HK-2 (cell line): Measurements from ENCODE around the gene KNOP1.

Source experiments
- DNase-seq: peaks from one replicate; pipeline ENCODE4 v3.0.0-alpha.2; 2018; ENCODE audit not compliant: unreplicated experiment

The KNOP1 gene

DNA sequence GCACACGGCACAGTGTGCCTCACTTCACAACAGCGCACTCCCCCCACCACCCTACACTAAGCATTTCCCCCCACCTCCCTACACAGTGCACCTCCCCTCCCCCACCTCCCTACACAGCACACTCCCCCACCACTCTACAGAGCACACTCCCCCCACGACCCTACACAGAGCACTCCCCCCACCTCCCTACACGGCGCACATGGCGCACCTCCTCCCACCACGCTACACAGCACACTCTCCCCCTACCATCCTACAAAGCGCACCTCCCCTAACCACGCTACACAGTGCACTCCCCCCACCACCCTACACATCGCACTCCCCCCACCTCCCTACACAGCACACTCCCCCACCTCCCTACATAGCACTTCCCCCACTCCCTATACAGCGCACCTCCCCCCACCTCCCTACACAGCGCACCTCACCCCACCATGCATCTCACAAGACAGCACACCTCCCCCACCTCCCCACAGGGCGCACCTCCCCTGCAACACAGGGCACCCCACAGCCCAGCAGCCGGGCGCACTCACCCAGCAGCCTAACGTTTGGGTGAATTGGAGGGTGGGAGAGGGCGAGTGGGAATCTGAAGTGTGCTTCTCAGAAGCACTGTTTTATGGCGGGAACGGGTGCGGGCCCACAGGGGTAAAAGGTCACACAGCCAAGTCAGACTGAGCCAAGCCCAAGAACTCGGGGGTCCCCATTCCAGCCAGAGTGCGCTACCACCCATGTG, 10.3 kb downstream of the KNOP1 start:
- DNase-seq: no peak

- DNase-seq: no peak
These were observed 11.2 kb downstream of the KNOP1 start for GRCh38 chr16:19706846-19707245.

GRCh38 chr16:19705843-19706242, 12.2 kb downstream of the KNOP1 start:
- no peak for DNase-seq

DNA sequence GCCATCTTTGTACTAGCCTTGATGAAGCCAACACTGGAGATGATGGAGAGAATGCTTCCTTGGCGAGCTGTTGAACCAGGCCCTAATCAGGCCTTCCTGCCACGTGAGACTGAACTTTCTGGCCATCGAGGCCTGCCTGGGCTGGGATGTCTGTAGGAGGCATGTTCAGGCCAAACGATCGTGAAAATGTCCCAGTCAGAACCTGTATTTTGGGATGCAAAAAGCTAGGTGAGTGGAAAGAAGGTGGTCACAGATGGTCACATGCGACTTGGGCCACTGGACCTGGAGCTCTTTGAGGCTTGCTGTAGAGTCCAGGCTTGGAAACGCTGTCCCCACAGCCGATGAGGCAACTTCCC, 12.9 kb downstream of the KNOP1 start:
- DNase-seq: no peak

GRCh38 chr16:19704321-19705145, 13.5 kb downstream of the KNOP1 start:
- DNase-seq: no peak

DNA sequence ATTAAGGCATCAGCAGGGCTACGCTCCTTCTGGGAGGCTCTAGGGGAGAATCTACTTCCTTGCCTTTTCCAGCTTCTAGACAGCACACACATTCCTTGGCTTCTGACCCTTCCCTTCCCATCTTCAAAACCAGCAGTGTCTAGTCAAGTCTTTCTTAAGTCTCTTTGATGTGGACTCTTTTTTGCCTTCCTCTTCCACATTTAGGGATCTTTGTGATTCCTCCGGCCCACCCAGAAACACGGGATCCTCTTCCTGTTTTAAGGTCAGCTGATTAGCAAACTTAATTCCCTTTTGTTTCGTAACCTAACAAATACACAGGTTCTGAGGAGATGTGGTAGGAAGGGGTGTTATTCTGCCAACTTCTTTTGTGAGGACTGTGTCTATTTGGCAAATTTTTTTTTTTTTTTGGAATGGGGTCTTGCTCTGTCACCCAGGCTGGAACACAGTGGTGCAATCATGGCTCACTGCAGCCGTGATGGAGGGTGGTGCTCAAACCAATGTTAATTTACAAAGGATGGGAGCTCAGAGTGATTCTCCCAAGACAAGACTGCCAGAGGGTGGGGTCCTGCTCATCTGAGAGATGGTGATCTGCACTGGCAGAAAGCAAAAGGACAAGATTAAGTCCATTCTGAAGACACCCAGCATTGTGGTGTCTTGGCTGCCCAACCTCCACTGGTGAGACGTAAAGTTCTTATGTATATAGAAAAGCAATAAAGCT, 14.7 kb downstream of the KNOP1 start:
- DNase-seq: no peak

DNA sequence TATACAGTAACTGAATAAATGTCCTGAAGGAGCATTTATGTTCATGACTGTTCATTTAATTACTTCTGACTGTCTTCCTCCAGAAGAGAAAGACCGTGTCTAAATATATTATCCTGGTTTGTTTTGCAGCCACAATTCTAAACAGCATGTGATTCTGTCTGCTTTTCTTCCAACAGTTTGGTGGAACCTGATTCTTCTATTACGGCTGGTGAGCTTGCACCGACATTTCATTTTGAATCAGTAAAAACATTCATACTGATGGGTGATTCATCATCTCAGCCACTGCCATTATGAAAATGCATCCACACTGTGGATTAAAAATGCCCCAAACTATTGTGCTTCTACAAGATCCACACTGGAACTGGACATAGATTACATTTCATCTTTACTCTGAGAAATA, 16.9 kb downstream of the KNOP1 start:
- DNase-seq: no peak

DNA sequence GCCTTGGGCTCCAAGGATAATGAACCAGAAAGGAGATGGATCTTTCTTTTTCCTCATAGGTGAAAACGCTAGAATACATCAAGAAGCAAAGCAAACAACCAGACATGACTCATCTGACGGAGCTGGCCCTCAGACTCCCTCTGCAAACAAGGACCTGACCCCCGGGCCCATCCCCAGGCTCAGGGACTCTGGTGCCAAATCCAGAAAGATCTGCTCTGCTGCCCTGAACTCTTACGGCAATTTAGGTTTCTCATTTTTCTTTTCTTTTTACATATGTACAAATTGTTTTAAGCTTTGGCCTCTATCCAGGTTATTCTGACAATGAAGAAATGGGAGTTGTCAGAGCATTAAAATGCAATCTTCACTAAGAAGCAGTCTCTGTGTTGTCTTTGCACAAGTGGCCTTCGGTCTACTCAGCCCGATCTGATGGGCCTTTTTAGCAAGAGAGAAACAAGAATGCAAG, 17.7 kb downstream of the KNOP1 start:
- DNase-seq: no peak

GRCh38 chr16:19699472-19699871, 18.6 kb downstream of the KNOP1 start:
- no peak for DNase-seq

- DNase-seq: no peak
These were observed 19.3 kb downstream of the KNOP1 start for GRCh38 chr16:19698480-19699465.

- no peak for DNase-seq
These were observed 20.2 kb downstream of the KNOP1 start for GRCh38 chr16:19697756-19698318.

DNA sequence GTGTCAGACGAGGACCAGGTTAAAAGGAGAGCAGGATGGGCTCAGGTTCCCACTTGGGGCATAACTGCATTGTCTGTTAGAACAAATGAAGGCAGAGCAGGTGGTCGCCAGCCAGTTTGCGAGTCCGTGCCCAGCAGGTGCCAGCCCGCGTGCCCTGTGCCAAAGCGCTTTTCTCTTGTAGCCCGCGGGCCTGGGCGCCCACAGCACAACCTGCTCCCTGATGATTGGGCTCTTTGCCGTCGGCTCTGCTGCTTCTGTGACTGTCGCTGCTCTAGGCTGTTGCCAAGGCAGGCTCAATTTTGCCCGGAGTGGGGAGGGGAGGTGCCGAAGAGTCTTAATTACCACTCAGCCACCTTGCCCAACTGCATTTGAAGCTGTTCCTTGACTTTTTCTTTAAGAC, 21.1 kb downstream of the KNOP1 start:
- DNase-seq: no peak

GRCh38 chr16:19696328-19696727, 21.7 kb downstream of the KNOP1 start:
- DNase-seq: no peak

DNA sequence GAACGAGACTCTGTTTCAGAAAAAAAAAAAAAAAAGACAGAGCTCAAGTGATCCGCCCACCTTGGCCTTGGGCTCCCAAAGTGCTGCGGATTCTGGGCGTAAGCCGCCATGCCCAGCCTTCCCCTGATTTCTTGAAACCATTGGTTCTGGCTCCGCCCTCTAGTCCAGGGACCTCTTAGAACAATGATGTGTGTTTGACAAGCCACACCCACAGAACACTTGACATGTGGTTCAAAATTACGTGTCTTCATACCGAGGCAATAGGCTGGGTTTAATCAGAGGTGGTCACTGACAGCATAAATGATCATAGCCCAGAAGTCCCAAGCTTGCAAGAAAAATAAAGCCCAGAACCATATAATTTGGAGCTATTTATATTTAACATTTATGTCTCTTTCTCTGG, 23.0 kb downstream of the KNOP1 start:
- no peak for DNase-seq

DNA sequence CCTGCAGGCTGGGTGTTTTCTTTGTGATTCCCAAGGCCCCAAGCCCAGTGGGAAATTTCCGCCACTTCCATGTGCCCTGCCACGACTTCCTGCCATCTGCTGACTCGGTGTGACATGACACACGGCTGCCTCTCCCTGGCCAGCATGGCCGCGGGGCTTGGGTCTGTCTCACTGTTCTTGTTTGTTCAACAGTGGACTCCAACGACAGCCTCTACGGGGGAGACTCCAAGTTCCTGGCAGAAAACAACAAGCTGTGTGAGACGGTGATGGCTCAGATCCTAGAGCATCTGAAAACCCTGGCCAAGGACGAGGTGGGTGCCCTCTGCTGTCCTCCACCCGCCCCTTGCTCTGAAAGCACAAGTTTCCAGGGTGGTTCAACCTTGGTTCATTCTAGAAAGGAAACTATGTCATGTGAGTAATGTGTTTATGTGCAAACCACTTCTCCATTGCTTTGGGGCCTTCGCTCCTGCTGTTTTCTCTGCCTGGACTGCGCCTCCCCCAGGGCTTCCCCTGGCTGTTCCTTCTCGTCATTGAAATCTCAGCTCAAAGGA, 26.8 kb downstream of the KNOP1 start:
- no peak for DNase-seq

- no peak for DNase-seq
These were observed 27.8 kb downstream of the KNOP1 start for GRCh38 chr16:19690196-19690595.

GRCh38 chr16:19689342-19689741, 28.7 kb downstream of the KNOP1 start:
- no peak for DNase-seq

GRCh38 chr16:19688396-19689024, 29.5 kb downstream of the KNOP1 start:
- no peak for DNase-seq

GRCh38 chr16:19687279-19687678, 30.7 kb downstream of the KNOP1 start:
- DNase-seq: no peak

GRCh38 chr16:19685176-19685575, 32.9 kb downstream of the KNOP1 start:
- DNase-seq: no peak
